Fibroblast of the aortic adventitia (primary cell): ENCODE results near the gene ALOXE3. TPM values are rescaled to one million over a fixed set of nuclear protein-coding genes. Genes with fewer than 3 reads are reported as not detected.

Experiments
- DNase-seq: peaks from one replicate; pipeline ENCODE4 v3.0.0-alpha.2; 2010; ENCODE audit warnings: low read depth
- H3K4me3 ChIP-seq: 2 replicates; pipeline ENCODE4 v1.5.1; 2011; ENCODE audit warnings: low read depth, mild to moderate bottlenecking, control low read depth, low read length, moderate library complexity
- CTCF ChIP-seq: IDR thresholded peaks from 2 replicates; pipeline ENCODE4 v1.5.1; 2011; ENCODE audit warnings: mild to moderate bottlenecking, low read length, control low read depth, inconsistent platforms; ENCODE audit not compliant: insufficient read depth
- total RNA-seq: library from RNA; depleted of rRNA; stranded (reverse); fragments of >200 nt; gene quantifications from 2 replicates; pipeline ENCODE4 v1.2.3, GENCODE V29; 2012; ENCODE audit warnings: low replicate concordance

Gene ALOXE3
- total RNA-seq, 1 donor, result 0.09 TPM

GRCh38 chr17:8162233-8162996, 44.1 kb upstream of the ALOXE3 start, which contains the start of gene VAMP2:
Gene VAMP2, minus strand, starts transcription at chr17:8162948. Its CDS starts 69 bp downstream, at chr17:8162879.
- TF ChIP-seq CTCF, result peak; percentile 8
- peak within 1 kb of the TSS; percentile 92 for H3K4me3 ChIP-seq
- DNase-seq, result peak; percentile 55

GRCh38 chr17:8161289-8162232, 43.2 kb upstream of the ALOXE3 start:
- H3K4me3 ChIP-seq, result peak overlapping the region; percentile 92
- no peak for TF ChIP-seq CTCF
- no peak for DNase-seq

- no peak for DNase-seq
- TF ChIP-seq CTCF, result no peak
- peak overlapping the region; percentile 7 for H3K4me3 ChIP-seq
Observed at GRCh38 chr17:8160741-8161221, 42.5 kb upstream of the ALOXE3 start.

- H3K4me3 ChIP-seq, result no peak overlapping the region
- no peak for DNase-seq
- TF ChIP-seq CTCF, result no peak
Observed at GRCh38 chr17:8160224-8160577, 41.9 kb upstream of the ALOXE3 start.

GRCh38 chr17:8159459-8160223, 41.3 kb upstream of the ALOXE3 start:
- no peak for DNase-seq
- TF ChIP-seq CTCF, result no peak

GRCh38 chr17:8159032-8159400, 40.7 kb upstream of the ALOXE3 start:
- TF ChIP-seq CTCF, result no peak
- no peak overlapping the region for H3K4me3 ChIP-seq
- no peak for DNase-seq

More at GRCh38 chr17:8159459-8160223, 41.3 kb upstream of the ALOXE3 start:
- no peak overlapping the region for H3K4me3 ChIP-seq
